Psoas muscle (tissue), 8 donors: ENCODE results near the gene CANX. TPM values are rescaled to one million over a fixed set of nuclear protein-coding genes. Genes with fewer than 3 reads are reported as not detected.

Experiments used
- ATAC-seq, 4 donors: fragments of 200-7000 bp; cut with Tn5 transposase; one replicate each; pipeline ENCODE4 v1.9.1; 2020; ENCODE audit warnings: moderate library complexity in 3 of 4, mild to moderate bottlenecking in 2 of 4
- DNase-seq, 2 donors: peaks; one replicate each; pipeline ENCODE4 v3.0.0-alpha.2; 2020
- H3K27ac ChIP-seq: fragments of 200-600 bp; one replicate; pipeline ENCODE4 v1.8.0; 2022
- H3K27me3 ChIP-seq, 3 donors: fragments of 200-600 bp in 1 of 3; one replicate each; pipeline versions ENCODE4 v1.6.1 to v1.8.0; 2013 to 2022; ENCODE audit warnings: low read length in 2 of 3, mild to moderate bottlenecking in 2 of 3, moderate library complexity in 1 of 3; ENCODE audit not compliant: insufficient read depth in 3 of 3
- H3K36me3 ChIP-seq, 2 donors: fragments of 200-600 bp in 1 of 2; one replicate each; pipeline versions ENCODE4 v1.6.1 to v1.8.0; 2013 to 2022; ENCODE audit warnings: low read depth in 1 of 2, mild to moderate bottlenecking in 1 of 2, moderate library complexity in 1 of 2; ENCODE audit not compliant: insufficient read depth in 1 of 2
- H3K4me1 ChIP-seq: fragments of 200-600 bp; one replicate; pipeline ENCODE4 v1.8.0; 2022
- H3K4me3 ChIP-seq: fragments of 200-600 bp; one replicate; pipeline ENCODE4 v1.8.0; 2022; ENCODE audit warnings: mild to moderate bottlenecking
- H3K9me3 ChIP-seq: fragments of 200-600 bp; one replicate; pipeline ENCODE4 v1.8.0; 2022
- WGBS, 3 donors: extraction: QIAGEN DNeasy Blood & Tissue Kit; methylation state at CpG; one replicate each; pipeline versions ENCODE4 v1.1.6 to v1.1.7; 2013; 5-methylcytosine and 5-hydroxymethylcytosine counted together
- intact Hi-C, 2 donors: fragments of 100-400 bp; cut with DNase I; formaldehyde crosslinking; loops; one replicate each; pipeline versions ENCODE4 v1.11.0 to v1.14.2; 2022
- polyA plus RNA-seq, 3 donors: library from polyadenylated mRNA; stranded (reverse); fragments of 200-250 nt; gene quantifications; one replicate each; pipeline ENCODE4 v1.2.3, GENCODE V29; 2013
- total RNA-seq, 4 donors: library from RNA; stranded (reverse); fragmentation: NEBNext Ultra II Directional in 2 of 4; extraction: Animal tissue kit (Norgen Biotek cat#: 25700) in 2 of 4; gene quantifications; one replicate each; pipeline versions ENCODE4 v1.2.1 to v1.2.4, GENCODE V29; 2021 to 2023
- TF ChIP-seq, protein P1 (sequence below): fragments of 200-600 bp; IDR thresholded peaks from one replicate; pipeline ENCODE4 v1.8.0; 2022; ENCODE audit warnings: antibody characterized with exemption
- donor health status: healthy with polysubstance abuse.
- donor health status: DM: no; HTN: no; CAD: no; lungs with moderate emphysema.
- donor health status: Bipolar disorder and iron deficiency.
- donor health status: healthy.
- donor health status: DM: yes; HTN: yes; CAD: no.
- donor health status: DM: no; HTN: no; CAD: no.
- donor health status: DM: no; HTN: no; CAD: no.
- donor health status: DM: yes; HTN: yes; CAD: no.

The CANX gene
- total and polyA plus RNA-seq, 7 donors: 85.7 to 285 (median 225) TPM

DNA sequence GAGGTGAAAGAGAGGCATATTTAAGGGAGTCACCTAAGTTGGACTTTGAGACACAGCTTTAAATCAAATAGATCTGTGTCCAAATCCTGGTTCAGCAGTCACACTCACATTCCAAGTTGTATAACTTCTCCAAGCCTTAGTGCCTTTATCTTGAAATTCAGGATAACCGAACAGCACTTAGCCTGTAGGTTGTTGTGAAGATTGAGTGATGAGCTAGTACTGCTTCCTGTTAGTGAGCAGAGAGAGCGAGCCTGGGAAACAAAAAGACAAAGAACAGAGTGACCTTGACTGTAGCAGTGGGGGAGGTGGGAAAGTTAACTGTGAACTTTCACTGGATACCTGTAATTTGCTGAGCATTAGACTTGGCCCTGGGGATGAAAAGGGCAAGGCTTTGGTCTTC, 56.3 kb downstream of the CANX start:
- no peak overlapping the region for H3K4me3 ChIP-seq
- TF ChIP-seq, protein P1, sequence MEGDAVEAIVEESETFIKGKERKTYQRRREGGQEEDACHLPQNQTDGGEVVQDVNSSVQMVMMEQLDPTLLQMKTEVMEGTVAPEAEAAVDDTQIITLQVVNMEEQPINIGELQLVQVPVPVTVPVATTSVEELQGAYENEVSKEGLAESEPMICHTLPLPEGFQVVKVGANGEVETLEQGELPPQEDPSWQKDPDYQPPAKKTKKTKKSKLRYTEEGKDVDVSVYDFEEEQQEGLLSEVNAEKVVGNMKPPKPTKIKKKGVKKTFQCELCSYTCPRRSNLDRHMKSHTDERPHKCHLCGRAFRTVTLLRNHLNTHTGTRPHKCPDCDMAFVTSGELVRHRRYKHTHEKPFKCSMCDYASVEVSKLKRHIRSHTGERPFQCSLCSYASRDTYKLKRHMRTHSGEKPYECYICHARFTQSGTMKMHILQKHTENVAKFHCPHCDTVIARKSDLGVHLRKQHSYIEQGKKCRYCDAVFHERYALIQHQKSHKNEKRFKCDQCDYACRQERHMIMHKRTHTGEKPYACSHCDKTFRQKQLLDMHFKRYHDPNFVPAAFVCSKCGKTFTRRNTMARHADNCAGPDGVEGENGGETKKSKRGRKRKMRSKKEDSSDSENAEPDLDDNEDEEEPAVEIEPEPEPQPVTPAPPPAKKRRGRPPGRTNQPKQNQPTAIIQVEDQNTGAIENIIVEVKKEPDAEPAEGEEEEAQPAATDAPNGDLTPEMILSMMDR: no peak
- H3K9me3 ChIP-seq: no peaks in the 10 kb centered on the region
- peaks cover 0 to 5% of the 10 kb centered on the region in 2 donors for H3K36me3 ChIP-seq
- no peaks in the 10 kb centered on the region for H3K27me3 ChIP-seq
- 66 to 74% (median 71%) methylated on average over 2 of the region's 2 CpGs for WGBS, 3 donors
- intact Hi-C loops: no loop called here
- ATAC-seq (no peak), DNase-seq (no peak)
- H3K4me1 ChIP-seq: peaks cover 14% of the 10 kb centered on the region
- no peak overlapping the region for H3K27ac ChIP-seq

DNA sequence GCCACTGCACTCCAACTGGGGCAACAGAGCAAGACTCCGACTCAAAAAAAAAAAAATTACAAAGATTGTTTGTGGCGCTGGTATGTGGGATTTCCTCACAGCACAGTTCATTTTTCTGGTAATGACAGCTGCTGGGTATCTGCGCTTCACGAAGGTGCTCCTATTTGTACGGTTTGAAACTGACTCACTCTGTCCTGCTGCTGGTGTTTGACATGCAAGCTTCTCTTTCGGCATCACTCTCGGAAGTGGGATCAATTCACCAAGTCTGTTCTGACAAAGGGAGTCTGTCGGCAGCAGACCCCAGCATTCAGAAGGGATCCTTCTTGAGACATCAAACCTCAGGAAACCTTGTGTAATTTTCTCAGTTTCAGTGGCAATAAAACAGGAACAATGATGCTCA, 60.2 kb downstream of the CANX start:
- Histone ChIP-seq H3K36me3 (no peaks in the 10 kb centered on the region), H3K27me3 (no peaks in the 10 kb centered on the region), H3K27ac (peak overlapping the region; percentile 72), H3K4me3 (no peak overlapping the region), H3K9me3 (no peaks in the 10 kb centered on the region), H3K4me1 (peaks cover 46% of the 10 kb centered on the region)
- intact Hi-C loops: no loop called here
- 85 to 88% (median 87%) methylated on average over 8 of the region's 8 CpGs for WGBS, 3 donors
- DNase-seq (no peak), ATAC-seq (no peak)
- TF ChIP-seq, protein P1: no peak

DNA sequence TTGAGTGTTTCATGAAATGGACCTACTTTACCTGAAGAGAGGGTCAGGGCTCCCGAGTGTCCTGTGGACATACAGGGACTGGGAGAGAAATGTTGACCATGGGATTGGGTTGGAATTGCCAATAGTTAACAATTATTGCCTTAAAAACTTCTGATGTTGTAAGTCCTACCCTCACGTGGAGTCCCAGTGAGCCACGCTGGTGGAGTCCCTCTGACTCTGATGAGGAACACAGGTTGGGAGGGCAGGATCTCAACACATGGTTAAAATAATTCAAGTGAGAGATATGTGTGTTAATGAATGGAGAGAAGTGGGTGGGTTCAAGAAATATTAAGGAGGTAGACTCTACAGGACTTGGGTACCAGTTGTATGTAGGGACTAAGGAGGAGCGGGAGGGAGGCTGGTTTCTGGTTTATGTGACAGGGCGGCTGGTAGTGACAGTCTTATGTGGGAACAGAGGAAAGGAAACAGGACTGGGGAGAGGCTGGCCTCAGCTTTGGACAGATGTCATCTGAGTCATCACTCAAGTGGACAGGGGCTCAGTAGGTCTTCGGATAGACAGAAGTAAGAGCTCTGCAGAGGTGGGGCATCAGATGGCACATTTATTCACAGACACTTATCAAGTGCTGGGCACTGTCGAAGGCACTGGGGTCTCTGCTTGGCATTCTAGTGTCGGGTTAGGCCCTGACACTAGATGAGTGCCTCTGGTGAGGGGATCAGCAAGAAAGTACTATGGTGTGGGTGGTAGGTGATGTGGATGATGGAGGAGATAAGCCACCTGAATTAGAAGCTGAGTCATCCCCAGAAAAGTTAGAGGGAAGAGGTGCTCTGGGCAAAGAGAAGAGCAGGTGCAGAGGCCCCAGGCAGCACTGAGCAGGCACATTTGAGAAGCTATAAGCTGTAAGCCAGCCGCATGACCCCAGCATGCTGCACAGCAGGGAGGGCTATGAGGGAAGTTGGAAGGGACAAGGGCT, 61.1 kb downstream of the CANX start:
- Histone ChIP-seq H3K9me3 (no peaks in the 10 kb centered on the region), H3K36me3 (no peaks in the 10 kb centered on the region), H3K27me3 (no peaks in the 10 kb centered on the region), H3K4me3 (no peak overlapping the region), H3K27ac (peak overlapping the region; percentile 72), H3K4me1 (peaks cover 48% of the 10 kb centered on the region)
- TF ChIP-seq, protein P1: no peak
- 78 to 89% (median 79%) methylated on average over 9 of the region's 9 CpGs for WGBS, 3 donors
- ATAC-seq (peak; percentile 66 to 86 (median 73)), DNase-seq (peak in 1 of 2 donors; percentile 35)
- intact Hi-C loops: loop anchor here in 1 of 2 donors (5.0 kb wide), 1 partner anchor 147 kb away; the partner anchor contains the start of gene TBC1D9B

DNA sequence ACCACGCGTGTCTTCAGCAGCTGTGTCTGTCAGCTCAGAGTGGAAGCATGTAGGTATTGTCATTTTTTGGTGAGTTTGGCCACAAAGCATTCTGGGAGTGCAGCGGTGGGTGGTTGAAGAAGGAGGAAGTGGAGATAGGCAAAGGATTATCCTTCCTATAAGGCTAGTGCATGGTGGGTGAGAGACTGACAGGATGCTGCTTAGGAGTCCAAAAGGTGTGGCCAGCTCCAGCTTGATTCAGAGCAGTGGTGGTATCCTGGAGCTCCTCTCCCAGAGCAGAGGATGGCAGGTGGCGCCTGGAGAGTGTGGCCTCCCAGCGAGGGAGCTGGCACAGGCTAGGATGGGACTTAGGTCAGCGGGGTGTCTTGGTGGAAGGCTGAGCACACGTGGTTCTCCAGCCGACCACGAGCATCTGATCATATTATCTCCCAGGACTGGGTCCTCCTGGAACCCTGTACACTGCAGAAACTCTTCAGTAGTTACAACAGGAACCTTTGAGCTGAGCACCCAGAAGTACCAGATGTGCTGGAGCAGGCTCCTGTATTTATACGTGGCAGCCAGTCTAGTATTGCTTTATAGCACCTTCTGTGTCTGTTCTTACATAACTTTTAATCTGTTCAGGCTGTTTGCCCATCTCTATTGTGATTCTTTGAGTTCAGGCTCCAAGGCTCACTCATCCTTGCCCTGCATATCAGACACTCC, 63.5 kb downstream of the CANX start:
- DNase-seq (peak in 1 of 2 donors; percentile 48), ATAC-seq (peak; percentile 18 to 44 (median 34))
- Histone ChIP-seq H3K36me3 (peaks cover 0 to 20% of the 10 kb centered on the region in 2 donors), H3K9me3 (no peaks in the 10 kb centered on the region), H3K27ac (peak overlapping the region; percentile 53), H3K4me1 (peaks cover 61% of the 10 kb centered on the region), H3K4me3 (no peak overlapping the region), H3K27me3 (no peaks in the 10 kb centered on the region)
- intact Hi-C loops: loop anchor here in 1 of 2 donors (2.0 to 5.0 kb wide), 2 partner anchors 35 to 145 kb away; partner anchors contain the start of gene TBC1D9B
- 18 to 36% (median 21%) methylated on average over 9 to 10 of the region's 10 CpGs for WGBS, 3 donors
- TF ChIP-seq, protein P1: no peak
